HTR-8/SVneo (cell line): ENCODE results near the gene ATP10A.
"Not testable (repeated sequence)": the region's sequence is repeated elsewhere in the genome, so short reads cannot be mapped to it uniquely, and the experiment has no call there.

Experiments used
- DNase-seq: peaks from one replicate; pipeline ENCODE4 v3.0.0; 2011; ENCODE audit warnings: low spot score, mixed read lengths; ENCODE audit not compliant: insufficient read length
- FAIRE-seq: peaks from 2 replicates; lab custom pipeline; 2011; peaks lifted over from hg19 to GRCh38; lab: Jason Lieb, UNC

Gene ATP10A

DNA sequence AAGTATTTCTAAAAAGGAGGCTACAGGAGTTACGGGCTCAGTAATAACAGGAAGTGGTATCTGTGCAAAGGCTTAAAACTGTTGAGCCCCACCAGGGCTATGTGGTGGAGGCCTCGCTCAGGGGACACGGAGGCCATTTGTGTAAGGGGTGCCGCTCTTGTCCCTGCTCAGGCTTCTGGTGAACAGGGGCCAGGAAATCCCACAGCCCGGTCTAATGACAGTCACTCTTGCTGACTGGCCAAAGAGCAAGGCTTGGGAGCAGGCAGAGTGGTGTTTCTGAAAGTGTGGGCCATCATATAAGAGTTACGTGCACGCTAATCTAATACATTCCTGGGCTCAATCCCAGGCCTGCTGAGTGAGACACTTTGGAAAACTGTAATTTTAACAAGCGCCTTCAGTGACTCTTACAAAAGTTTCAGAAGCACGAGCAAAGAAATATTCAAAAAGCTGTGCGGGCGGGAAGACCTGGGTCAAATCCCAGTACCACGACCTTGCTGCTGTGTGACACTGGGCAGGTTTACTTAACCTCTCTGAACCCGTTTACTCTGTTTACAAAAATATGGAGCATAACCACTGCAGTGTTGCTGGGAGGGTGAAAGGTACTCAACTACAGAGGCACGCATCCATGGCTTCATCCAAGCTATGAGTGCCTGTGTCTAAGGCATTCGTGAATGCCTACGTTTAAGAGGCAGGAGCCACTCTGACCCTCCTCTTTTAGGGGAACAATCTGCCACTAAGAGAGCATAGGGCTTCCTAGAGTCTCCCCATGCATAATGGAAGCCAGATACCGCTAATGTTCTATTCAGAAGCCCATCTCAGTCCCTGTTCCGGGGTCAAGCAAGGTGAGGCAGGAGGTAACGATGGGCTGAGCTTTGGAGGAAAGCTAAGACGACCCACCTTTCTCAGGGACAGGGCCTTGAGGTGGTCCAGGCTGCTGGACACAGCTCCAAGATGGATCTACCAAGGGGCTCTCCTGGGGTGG lies 2.0 kb downstream of the ATP10A start:
- FAIRE-seq, result no peak
- no peak for DNase-seq

DNA sequence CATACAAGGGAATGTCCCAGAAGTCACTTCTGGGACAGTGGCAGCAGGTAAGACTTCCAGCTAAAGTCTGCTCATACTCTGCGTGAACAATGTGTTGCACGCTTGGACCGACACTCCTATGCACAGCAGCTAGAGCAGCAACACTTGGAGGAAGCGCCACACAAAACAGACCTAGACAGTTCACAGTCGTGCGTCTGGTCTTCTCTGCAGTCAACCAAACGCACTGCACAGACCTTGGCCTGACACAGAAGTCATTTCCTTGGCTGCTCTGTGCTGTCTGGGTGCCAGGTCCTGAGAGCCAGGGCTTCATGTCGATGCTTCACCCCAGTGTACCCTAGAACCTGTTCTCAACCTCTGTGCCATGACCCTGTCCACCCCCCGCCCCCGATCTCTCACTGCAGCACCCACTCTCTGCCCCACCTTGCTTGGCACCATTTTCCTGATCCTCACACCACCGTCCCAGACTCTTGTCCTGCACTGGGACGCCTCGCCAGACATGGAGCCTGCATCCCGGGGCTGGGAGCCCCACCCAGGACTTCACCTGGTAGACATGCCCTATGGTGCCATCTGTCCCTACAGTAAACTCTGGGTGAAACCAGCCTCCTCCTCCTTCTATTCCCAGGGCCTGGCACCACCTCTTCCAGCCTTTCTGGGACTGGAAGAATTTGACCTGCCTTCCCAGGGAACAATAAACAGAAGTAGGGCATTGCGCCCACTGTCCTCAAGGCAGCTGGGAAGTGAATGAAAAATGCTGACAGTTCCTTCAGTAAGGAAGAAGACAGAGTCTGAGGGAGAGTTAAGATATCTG lies 3.1 kb downstream of the ATP10A start:
- DNase-seq (no peak), FAIRE-seq (no peak)

DNA sequence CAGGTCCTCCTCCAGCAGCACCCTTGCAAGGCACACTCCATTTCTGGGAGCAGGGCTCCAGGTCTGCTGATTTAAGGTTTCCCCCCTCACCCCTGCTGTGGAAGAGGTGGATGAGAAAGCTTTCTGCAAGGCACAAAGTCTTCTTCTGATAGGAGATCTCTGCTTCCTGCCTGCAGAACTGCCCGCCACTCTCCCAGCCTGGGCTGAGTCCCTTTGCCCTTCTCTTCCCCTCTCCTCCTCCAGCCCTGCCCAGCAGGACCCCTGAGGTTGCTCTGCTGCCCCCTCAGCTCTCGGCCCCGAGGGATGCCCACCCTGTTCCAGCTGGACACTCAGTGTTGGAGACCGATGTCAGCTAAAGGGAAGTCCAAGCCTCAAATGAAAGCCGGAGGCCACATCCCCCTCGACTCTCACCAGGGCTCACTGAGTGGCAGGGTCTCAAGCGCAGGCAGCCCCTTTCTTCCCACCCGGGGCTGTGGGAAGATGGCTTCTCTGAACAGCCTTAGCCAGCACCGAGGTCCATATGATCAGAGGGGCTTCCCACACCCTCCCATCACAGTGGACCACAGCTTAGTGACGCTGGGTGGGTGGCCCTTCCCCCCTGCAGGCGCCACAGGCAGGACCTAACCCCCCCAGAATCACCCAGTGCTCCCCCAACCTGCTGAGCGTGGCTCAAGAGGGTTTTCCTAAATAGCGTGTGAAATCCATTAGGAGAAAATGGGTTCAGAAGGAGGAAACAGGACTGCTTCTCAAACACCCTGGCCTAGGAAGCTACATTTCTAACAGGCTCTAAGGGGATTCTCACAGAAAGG lies 4.0 kb downstream of the ATP10A start:
- DNase-seq (no peak), FAIRE-seq (no peak)

DNA sequence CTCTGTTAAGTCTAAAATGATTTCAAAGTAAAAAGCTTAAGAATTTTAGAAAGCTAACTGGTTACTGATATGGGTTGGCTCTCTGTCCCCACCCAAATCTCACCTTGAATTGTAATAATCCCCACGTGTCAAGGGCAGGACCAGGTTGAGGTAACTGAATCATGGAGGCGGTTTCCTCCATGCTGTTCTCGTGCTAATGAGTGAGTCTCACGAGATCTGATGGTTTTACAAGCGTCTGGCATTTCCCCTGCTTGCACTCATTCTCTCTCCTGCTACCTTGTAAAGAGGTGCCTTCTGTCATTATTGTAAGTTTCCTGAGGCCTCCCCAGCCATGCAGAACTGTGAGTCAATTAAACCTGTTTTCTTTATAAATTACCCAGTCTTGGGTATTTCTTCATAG lies 7.1 kb downstream of the ATP10A start:
- not testable (repeated sequence) for FAIRE-seq, DNase-seq

DNA sequence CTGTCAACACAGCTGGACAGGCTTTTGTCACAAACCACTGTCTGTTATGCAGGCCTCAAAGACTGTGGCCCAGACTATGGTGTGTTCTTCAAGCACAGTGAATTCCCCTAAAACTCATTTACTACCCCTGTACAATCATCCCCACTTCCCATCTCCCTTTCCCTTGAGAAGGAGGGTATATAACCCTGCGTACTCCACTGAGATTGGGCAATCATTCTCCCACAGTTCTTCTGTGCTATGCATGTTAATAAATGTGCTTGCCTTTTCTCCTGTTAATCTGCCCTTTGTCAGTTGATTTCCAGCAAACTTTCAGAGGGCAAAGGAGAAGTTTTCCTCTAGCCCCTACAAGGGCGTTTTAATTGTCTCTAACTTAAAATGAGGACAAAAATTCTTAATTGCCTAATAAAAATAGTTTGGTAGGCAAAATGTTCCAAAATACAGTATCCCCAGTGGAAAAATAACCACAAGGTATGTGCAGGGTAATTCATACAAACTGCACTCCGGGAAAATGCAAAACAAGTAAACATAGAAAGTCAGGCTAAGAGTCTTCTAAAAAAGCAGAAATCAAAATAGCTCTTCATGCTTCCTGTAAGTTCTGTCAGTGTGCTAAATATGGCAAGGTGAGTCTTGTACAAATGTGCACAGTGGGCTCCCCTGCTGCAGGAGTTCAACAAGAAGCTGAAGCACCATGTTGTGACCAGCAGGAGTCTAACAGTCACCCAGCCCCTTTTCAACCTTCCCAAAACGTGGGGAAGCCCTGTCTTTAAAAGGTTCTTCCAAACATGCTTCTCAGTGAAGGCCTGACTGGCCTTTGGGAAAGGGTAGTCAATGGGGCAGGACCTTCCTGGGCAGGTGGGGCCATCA lies 10.2 kb downstream of the ATP10A start:
- DNase-seq (no peak), FAIRE-seq (no peak)

DNA sequence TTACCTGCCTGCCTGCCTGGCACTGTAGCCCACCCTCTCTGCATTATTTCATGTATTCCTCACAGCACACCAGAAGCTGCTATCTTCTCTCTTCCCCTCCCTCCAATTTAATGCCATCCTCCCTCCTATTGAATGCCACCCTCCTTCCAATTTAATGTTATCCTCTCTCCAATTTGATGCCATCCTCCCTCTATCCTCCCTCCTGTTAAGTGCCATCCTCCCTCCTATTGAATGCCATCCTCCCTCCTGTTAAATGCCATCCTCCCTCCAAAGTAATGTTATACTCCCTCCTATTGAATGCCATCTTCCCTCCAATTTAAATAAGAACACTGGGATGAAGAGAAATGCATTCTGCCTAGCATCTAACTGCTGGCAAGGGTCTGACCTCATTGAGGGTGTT lies 11.1 kb downstream of the ATP10A start:
- DNase-seq (no peak), FAIRE-seq (no peak)

DNA sequence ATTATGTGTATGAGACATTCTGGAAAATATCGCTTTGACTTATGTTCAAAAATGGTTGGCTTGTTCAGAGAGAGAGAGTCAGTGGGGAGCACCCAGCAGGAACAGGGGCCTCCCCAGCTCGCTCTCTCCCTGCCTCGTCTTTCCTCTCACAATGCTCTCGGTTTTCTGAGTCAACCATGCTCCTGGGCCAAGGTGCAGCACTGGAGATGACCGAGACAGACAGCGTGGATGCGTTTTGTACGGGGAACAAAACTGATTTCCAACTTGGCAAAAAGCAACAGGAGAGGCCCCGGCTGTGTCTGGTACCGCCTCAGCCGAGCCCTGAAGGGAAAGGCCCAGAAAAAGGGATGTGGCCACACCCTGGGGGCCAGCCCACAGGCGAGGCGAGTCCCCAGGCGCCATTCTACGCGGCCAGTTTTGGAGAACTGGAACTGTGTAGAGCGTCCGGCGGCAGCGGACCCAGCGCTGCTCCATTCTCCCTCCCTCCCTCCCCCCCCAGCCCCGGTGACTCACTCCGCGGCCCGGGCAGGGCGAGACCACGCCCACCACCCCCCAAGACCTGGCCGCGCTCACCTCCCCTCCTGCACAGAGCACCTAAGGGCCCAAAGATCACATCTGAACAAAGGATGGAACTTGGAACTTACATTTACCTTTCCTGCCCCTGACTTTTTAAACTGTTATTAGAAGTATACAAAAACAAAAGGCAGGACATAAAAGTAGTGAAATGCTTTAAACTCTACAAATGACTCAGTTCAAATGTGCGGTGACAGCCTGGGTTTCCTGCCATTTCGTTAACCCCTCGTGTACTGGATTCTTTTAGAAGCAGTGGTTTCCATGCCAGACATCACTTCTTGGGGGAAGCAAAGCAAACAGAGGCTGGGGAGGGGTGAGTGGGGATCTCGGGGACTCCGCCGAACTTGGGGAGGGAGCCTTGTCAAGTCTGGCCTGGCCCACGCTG lies 12.7 kb downstream of the ATP10A start:
- FAIRE-seq, result no peak
- DNase-seq, result no peak

DNA sequence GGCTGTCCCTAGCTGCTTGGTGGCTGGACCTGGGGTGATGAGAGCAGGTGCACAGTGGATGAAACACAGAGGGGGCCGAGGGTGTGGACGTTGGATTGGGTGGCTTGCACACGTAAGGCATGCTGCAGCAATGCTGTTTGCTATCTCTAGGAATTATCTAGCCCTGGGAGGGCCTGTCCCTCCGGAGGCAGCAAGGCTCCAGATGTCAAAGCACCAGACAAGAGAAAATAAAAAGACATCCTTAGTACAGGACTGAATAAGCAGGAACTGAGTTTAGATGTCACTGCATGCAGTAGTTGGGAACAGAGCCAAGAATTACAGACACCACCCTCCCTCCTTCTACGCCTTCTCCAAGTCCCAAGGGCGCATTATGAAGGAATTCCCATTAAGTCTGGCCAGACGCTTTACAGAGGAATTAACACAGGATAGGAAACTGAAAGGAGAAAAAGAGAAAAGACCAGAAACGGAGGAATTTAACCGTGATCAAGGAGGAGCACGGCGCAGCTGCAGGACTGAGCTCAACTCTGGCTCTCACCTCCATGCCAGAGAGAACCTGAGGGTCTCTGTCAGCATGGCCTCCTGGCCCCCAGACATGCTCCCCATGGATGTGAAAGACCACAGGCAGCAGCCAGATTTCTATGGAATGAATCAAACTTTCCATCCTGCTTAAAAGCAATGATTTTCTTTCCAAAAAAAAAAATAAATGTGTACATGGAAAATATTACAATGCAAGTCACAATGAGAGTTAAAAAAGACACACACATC lies 13.8 kb downstream of the ATP10A start:
- no peak for FAIRE-seq
- DNase-seq, result no peak

DNA sequence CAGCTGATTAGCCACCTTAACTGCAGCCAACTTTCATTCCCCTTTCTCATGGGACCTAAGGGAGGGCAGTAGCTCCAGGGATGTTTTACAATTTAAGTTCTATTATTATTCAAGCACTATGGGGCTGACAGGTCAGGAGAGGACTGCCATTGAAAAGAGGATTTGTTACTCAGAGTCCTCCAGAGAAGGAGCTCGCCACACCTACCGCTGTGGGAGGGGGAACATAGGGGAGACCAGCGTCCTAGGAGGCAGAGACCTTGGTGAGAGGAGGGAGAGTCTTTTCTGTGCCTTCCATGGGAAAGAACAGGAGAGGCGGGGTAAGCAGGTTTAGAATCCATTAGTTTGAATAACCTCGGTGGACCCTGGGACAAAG lies 14.4 kb downstream of the ATP10A start:
- no peak for DNase-seq
- no peak for FAIRE-seq

DNA sequence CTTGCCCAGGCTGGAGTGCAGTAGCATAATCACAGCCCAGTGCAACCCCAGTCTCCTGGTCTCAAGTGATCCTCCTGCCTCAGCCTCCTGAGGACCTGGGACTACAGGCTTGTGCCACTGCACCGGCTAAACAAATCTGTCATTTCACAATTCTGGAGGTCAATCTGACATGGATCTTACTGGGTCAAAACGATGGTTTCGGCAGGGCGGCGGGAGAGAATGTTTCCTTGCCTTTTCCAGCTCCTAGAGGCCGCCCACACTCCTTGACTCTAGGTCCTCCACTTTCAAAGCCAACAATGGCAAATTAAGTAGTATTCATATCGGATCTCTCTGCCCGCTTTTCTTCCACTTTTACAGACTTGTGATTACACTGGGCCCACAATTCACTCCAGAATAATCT lies 14.8 kb downstream of the ATP10A start:
- FAIRE-seq (no peak), DNase-seq (no peak)

DNA sequence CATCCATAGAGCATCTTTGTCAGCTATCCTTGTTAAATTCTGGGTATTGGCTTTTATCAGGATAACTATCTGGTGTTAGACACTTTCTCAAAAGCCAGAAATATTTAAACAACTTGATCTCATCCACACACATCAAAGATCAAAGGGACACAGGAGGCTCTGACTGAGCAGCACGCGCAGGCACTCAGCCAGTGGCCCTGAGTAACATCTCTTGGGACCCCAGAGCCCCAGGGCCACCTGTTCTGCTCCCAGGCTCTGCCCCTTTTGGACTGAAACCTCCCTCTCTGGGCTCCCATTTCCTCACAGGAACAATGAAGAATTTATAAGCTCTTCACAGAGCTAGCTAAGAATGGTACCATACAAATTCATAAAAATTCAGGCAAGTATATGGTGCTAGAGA lies 16.1 kb downstream of the ATP10A start:
- FAIRE-seq (no peak), DNase-seq (no peak)

DNA sequence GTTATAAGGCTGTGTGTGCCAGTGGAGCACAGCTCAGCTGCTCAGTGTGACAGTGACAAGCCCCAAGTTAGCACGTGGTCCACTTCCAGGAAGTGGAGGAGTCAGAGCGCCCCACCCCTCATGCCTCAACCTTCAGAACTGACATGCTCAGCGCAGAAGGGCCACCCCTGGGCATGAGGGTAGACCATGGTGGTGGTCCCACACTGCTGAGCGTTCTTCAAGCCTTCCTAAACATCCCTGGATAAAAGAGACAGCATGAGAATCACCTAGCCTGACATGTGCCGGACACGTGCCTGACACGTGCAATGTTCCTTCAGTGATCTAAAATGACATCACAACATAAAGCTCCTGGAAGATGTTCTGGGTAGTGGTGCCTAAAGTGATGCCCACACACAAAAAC lies 16.8 kb downstream of the ATP10A start:
- DNase-seq (no peak), FAIRE-seq (no peak)

DNA sequence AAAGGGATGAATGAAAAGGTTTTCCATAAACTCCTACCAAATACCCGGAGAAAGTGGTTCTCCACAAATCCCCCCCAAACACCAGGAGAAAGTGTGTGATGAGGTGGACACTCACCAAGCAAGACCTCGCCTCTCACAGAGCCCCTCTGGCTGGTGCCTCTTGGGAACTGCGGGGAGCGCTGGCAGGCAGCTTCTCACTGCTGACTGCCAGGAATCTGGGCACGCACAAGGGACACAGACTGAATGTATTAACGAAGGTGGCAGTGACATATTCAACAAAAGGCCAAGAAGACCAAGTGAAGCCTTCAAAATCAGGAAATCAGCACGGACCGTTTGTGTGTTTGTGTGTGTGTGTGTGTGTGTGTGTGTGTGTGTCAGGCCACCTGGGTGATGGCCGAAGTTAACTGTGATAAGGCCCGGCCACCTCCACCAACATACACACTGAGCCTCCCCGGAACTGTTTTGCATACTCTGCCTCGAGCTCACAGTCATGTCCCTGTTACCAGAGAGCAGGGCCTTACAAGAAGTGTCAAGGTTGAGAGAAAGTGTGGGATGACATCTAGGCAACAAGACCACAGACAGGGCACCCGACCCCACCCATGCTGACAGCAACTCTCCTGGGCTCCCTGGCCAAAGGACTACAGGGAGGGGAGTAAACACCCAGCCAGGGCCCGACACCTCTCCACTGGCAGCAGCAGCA lies 18.0 kb downstream of the ATP10A start:
- no peak for DNase-seq
- FAIRE-seq, result no peak

DNA sequence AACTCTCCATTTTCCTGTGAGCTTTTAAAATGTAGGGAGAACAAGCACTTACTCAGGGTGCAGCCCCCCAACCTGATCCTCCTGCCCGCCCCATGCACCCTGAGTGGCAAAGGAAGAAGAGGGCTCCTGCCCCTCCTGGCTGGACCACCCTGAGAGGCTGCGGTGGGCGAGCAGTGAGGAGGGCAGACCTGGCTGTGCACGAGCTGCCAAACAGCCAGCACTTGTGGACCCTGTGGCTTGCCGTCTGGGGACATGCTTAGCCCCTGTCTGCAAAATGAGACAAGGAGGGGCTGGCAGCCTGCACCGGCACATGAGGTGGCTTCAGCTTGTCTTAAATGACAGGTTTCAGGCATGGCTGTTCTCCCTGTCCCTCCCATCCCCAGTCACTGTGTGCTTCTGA lies 18.6 kb downstream of the ATP10A start:
- DNase-seq, result no peak
- FAIRE-seq, result no peak

DNA sequence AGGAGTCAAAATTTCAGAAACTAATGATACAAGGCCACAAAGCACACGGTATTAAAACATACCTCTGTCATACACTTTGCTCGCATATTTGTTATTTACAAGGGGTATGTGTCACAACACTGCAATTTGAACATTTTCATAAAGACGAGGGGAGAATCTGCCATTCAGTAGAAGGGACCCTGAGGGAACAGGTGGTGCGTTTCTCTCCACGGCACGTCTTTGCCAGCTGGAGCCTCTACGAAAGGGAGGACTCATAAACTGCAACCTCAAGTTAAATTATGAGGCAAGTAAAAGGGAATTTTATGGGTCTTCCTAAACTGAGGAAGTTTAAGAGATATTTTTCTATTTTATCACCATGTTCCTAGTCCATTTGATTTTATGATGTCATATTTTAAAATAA lies 19.1 kb downstream of the ATP10A start:
- no peak for DNase-seq
- FAIRE-seq, result no peak

DNA sequence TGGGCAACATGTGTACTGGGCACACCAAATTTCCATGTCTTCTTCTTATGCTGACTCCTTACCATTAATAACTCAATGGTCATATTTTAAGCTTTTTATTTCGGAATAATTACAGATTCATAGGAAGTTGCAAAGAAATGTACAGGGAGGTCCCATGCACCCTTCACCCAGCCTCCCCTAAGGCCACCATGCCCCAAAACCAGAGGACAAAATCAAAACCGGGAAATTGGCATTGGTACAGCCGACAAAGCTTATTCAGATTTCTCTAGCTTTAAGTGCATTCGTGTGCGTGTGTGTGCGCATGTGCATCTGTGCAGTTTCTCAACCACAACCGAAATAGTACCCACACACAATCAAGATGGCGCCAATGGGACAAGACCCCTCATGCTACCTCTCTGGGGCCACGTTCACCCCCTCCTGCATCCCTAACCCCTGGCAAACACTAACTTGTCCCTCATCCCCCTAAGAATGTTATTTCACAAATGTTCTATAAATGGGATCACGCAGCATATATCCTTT lies 23.4 kb downstream of the ATP10A start:
- FAIRE-seq, result no peak
- DNase-seq, result no peak

DNA sequence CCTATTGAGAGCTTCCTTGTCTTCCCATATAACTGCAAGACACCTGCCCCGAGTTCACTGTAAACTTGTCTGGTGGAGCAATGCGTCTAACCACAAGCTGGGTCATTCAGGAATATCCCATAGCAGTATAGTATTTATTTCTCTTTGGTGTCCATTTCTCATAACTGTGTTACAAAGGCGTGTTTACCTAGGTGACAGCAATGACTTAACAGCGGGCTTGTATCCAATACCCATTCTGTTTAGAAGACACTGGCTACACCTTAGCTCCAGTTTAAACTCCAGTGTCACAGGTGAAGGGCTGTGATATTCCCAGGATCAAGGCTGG lies 24.3 kb downstream of the ATP10A start:
- no peak for FAIRE-seq

More for the DNA sequence above, 24.3 kb downstream of the ATP10A start:
- DNase-seq, result no peak
